Lower leg skin (tissue), 3 donors: ENCODE results near the gene S100A8.

Source experiments
- CTCF ChIP-seq, 3 donors: fragments of 450-650 bp; IDR thresholded peaks; one replicate each; pipeline ENCODE4 v1.5.1; 2016; ENCODE audit warnings: antibody characterized with exemption in 3 of 3, mild to moderate bottlenecking in 3 of 3, moderate library complexity in 2 of 3
- POLR2A ChIP-seq, 2 donors: fragments of 450-650 bp; IDR thresholded peaks; one replicate each; pipeline ENCODE4 v1.6.1; 2016 to 2017; ENCODE audit warnings: antibody characterized with exemption in 2 of 2, mild to moderate bottlenecking in 1 of 2, moderate library complexity in 1 of 2

DNA sequence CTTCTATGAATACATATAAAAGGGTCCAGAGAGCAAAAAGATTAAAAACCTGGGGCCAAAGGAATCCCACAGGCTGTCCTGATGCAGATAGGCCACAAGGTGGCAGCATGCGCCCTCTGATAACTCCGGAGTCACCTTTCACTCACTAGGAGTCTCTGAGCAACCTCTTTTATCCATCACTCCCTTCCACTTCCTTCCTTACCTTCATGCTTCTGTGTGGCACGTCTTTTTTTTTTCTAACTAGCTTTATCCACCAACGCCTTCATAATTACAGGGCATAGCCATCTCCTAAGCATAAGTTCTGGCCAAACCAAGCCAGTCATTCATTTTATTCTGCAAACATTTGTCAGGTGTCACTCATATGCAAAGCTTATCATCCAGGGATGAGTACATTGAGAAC is 38.4 kb downstream of the S100A8 start:
- no peak for TF ChIP-seq CTCF (IDR thresholded peaks at IDR 0.05)
- TF ChIP-seq POLR2A (IDR thresholded peaks at IDR 0.05) = no peak
